ENCODE data around the gene ARPC1B. TPM values are rescaled to one million over a fixed set of nuclear protein-coding genes. Genes with fewer than 3 reads are reported as not detected.
"Not testable (repeated sequence)": the region's sequence is repeated elsewhere in the genome, so short reads cannot be mapped to it uniquely, and the experiment has no call there.

Gene ARPC1B
- total RNA-seq, 1 donor from 2014 or later, result 385 TPM

DNA sequence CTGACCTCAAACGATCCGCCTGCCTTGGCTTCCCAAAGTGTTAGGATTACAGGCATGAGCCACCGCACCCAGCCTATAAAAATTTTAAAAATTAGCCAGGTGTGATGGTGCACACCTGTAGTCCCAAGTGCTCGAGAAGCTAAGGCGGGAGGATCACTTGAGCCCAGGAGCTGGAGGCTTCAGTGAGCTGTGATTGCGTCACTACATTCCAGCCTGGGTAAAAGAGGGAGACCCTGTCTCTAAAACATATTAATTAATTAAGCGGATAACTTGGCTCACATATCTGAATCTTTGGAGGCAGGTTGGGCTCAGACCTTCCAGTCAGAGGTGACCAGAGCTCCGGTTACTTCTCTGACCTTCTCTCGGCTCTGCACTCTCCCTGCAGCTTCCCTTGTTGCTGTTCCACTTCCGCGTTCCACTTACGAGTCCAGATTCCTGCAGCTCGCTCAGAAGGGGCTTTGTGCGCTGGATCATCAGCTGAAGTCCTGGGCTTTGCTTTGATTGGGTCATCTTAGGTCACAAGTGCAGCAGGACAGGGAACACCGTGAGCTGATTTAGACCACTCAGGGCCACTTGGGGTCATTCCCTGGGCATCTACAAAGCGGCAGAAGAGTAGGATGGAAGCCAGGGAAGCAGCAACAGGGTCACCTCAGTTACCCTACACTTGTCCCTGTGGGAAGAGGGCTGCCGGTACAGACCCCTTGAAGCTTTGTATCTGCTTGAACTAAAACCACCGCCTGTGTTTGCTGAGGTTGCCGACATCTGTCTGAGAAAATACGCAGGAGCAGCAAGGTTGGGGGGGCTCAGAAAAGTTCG is 2.0 kb upstream of the ARPC1B start:
- peak overlapping the region; percentile 3 for H3K4me3 ChIP-seq (ENCODE audit: low read depth, low read length)
- DNase-seq (ENCODE audit: low read depth), result peak; percentile 79
- no peaks in the 10 kb centered on the region for H3K27me3 ChIP-seq (ENCODE audit: control insufficient read depth, insufficient read depth, low read length)
- no peaks in the 10 kb centered on the region for H3K36me3 ChIP-seq (ENCODE audit: control insufficient read depth, insufficient read depth, low read length)
- TF ChIP-seq, protein P1, sequence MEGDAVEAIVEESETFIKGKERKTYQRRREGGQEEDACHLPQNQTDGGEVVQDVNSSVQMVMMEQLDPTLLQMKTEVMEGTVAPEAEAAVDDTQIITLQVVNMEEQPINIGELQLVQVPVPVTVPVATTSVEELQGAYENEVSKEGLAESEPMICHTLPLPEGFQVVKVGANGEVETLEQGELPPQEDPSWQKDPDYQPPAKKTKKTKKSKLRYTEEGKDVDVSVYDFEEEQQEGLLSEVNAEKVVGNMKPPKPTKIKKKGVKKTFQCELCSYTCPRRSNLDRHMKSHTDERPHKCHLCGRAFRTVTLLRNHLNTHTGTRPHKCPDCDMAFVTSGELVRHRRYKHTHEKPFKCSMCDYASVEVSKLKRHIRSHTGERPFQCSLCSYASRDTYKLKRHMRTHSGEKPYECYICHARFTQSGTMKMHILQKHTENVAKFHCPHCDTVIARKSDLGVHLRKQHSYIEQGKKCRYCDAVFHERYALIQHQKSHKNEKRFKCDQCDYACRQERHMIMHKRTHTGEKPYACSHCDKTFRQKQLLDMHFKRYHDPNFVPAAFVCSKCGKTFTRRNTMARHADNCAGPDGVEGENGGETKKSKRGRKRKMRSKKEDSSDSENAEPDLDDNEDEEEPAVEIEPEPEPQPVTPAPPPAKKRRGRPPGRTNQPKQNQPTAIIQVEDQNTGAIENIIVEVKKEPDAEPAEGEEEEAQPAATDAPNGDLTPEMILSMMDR (IDR thresholded peaks at IDR 0.05; ENCODE audit: insufficient read depth, low read length, poor library complexity, severe bottlenecking), result no peak

DNA sequence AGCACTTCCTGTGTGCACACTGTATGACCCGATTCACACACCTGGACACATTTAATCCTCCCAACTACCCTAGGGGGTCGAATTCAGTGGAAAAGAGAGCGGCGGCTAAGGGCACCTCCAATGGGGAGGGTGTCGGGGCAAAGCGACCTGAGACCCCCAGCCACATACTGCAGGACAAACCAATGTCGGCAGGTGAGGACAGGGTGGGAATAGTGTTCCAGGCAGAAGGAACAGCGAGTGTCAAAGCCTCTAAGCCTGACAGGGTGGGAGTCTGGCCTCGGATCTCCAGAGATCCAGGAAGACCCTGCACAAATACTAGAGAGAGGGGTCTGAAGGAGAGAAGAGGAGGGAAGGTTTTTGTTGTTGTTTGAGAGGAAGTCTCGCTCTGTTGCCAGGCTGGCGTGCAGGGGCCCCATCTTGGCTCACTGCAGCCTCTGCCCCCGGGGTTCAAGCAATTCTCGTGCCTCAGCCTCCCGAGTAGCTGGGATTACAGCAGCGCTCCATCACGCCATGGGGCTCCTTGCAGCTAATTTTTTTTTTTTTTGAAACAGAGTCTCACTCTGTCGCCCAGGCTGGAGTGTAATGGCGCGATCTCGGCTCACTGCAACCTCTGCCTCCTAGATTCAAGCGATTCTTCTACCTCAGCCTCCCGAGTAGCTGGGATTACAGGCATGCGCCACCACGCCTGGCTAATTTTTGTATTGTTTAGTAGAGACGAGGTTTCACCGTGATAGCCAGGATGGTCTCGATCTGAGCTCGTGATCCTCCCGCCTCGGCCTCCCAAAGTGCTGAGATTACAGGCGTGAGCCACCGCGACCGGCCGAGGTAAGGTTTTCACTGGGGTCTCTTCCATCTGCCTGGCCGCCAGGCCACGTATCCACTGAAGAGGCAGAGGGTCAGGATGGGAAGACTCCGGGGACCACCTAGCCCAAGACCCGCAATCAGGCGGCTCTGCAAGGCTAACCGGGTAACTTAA is 1.2 kb upstream of the ARPC1B start:
- DNase-seq (ENCODE audit: low read depth), result no peak
- TF ChIP-seq, protein P1 (IDR thresholded peaks at IDR 0.05; ENCODE audit: insufficient read depth, low read length, poor library complexity, severe bottlenecking), result no peak
- H3K27me3 ChIP-seq (ENCODE audit: control insufficient read depth, insufficient read depth, low read length), result no peaks in the 10 kb centered on the region
- H3K36me3 ChIP-seq (ENCODE audit: control insufficient read depth, insufficient read depth, low read length), result no peaks in the 10 kb centered on the region
- H3K4me3 ChIP-seq (ENCODE audit: low read depth, low read length), result peak overlapping the region; percentile 86

DNA sequence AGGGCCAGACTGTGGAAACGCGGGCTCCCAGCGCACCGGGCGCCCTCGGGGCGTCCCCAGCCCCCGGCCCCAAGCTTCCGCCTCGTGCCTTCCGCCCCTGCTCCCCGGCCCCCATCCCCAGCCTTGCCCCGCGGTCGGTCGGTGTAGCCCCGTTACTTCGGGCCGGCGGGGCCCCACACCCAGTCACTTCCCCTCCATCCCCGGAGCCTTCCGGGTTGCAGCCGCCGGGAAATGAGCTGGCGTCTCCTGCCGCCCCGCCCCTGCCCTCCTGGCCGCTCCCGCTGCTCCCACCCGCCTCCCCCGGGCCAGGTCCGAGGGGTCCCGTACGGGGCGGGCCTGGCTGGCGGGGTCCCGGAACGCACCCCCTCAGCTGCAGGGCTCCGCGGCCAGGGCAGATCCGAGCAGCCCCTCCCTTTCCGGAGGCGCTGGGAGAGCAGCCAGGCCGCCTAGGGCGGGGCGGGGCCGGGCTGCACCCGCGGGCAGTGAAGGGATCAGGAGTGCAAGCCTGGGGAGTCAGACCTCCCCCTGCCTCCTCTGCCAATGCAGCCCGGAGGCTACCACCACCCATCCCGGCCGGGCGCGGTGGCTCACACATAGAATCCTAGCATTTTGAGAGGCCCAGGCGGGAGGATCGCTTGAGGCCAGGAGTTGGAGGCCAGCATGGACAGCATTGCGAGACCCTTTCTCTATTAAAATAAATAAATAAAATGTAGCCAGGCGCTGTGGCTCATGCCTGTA is 709 bp downstream of the ARPC1B start:
- no peaks in the 10 kb centered on the region for H3K27me3 ChIP-seq (ENCODE audit: control insufficient read depth, insufficient read depth, low read length)
- no peaks in the 10 kb centered on the region for H3K36me3 ChIP-seq (ENCODE audit: control insufficient read depth, insufficient read depth, low read length)
- DNase-seq (ENCODE audit: low read depth), result no peak
- TF ChIP-seq, protein P1 (IDR thresholded peaks at IDR 0.05; ENCODE audit: insufficient read depth, low read length, poor library complexity, severe bottlenecking), result no peak
- peak overlapping the region; percentile 86 for H3K4me3 ChIP-seq (ENCODE audit: low read depth, low read length)

DNA sequence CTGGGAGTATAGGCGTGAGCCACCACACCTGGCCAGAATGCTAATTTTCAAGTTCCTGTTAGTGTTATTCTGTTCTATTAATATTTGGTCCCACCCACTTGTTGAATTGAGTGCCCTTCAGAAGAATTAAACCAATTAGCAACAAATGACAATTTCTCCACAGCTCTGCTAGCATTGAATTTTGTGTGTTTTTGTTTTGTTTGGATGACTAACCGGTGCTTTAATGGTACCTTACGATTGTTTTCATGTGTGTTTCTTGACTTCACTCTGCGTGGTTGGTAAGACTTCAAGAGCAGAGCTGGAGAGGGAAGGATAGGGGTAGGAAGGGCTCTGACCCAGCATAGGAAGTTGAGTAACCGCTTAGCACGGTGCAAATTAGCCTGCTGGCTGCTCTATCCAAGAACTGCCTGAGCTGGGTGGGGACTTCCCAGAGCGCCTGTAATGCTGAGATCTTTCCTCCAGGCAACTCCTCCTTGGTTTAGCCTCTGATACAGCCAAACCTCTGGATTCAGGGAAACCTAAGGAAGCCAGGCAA is 4.6 kb downstream of the ARPC1B start:
- H3K36me3 ChIP-seq (ENCODE audit: control insufficient read depth, insufficient read depth, low read length), result no peaks in the 10 kb centered on the region
- no peaks in the 10 kb centered on the region for H3K27me3 ChIP-seq (ENCODE audit: control insufficient read depth, insufficient read depth, low read length)
- no peak overlapping the region for H3K4me3 ChIP-seq (ENCODE audit: low read depth, low read length)
- peak; percentile 48 for DNase-seq (ENCODE audit: low read depth)
- TF ChIP-seq, protein P1 (IDR thresholded peaks at IDR 0.05; ENCODE audit: insufficient read depth, low read length, poor library complexity, severe bottlenecking), result no peak

DNA sequence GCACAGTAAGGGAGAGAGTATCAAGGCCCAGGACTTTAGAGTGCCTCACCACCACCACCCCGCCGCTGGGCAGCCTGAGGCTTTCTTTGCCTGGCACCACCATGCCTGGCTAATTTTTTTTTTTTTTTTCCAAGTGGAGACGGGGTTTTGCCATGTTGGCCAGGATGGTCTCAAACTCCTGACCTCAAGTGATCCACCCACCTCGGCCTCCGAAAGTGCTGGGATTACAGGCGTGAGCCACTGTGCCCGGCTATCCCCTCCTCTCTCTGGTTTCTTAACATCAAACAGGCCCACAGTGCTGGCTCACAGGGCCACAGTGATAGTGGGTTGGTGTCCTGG is 5.1 kb downstream of the ARPC1B start:
- not testable (repeated sequence) for H3K4me3 ChIP-seq (ENCODE audit: low read depth, low read length); H3K27me3 ChIP-seq (ENCODE audit: control insufficient read depth, insufficient read depth, low read length); H3K36me3 ChIP-seq (ENCODE audit: control insufficient read depth, insufficient read depth, low read length); DNase-seq (ENCODE audit: low read depth)
